Right hindlimb (tissue), 1 donor: ENCODE data around the gene STUM.
"Not testable (repeated sequence)": the region's sequence is repeated elsewhere in the genome, so short reads cannot be mapped to it uniquely, and the experiment has no call there.

ENCODE experiments used
- DNase-seq: peaks from one replicate; pipeline ENCODE4 v3.0.0-alpha.2; 2018

Gene STUM

DNA sequence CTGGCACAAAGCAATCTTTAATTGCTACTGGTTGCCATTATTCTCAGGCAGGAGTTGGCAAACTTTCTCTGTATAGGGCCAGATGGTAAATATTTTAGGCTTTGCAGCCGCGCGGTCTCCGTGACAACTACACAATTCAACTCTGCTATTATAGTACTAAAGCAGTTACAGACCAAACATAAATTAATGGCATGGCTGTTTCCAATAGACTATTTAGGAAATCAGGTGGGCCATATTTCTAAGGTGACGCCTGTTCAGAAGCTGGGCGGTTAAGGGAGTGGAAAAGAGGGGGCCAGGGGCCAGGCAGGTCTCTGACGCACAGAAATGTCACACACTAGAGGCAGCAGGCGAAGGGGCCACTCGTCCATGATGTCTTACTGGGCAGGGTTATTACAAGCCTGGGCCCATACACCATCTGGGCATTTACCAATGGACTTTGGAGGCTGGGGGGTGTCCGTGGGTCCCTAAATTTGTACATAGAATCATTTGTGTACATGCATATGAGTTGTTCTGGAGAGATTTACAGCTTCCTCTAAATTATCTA lies 80.1 kb downstream of the STUM start:
- DNase-seq = peak; percentile 41

DNA sequence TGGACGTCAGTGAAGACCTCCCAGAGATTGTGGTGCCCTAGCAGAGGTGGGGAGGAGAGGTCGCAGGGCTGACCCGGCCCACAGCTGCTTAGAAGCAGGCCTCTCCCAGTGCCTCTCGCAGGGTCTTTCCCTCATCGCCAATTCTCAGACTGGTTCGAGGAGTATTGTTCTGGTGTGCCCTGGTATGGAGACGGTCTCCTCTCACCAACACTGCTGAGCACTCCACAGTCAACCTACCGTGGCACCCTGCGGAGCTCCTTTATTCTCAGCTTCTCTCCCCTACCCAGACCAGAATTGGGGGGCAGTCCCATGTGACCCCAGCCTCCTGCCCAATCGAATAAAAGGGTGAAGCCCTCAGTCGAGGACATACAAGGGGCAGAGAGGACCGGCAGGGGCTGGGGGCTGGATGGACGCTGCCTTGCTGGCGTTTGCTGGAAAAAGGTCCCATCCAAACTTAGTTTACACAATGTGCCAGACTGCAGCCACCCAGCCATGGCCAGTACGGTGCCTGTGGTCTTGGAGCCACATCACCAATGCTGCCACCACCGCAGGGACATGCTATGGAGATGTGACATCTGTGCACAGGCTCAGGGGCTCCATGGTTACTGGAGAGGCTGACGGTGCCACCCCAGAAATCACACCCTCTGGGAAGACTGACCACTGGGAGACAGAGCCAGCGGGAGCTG lies 80.8 kb downstream of the STUM start:
- DNase-seq = peak; percentile 13

DNA sequence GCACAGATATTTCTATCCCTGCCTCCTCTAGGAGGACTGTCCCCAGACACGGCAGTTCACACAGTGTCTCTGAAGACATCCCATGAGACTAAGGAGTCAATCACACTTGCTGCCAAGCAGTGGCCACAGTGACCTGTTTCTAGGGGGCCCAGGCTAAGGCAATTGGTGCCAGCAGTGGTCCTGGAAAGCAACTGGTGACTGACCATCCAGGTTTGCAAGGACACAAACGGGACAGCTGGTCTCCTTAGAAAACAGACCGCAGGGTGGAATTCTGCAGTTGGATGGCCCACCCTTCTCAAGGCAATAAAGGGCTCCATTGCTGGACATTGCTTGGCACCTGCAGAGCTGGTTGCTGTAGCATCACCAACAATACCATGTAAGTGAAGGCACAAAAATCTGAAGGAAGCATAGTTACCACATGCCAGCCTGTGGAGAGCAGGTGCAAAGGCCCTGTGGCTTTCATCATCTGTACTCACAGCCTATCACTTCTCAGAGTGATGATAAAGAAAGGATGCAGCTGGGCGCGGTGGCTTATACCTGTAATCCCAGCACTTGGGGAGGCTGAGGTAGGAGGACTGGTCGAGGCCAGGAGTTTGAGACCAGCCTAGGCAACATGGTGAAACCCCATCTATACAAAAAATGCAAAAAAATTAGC lies 81.5 kb downstream of the STUM start:
- DNase-seq = peak; percentile 14

DNA sequence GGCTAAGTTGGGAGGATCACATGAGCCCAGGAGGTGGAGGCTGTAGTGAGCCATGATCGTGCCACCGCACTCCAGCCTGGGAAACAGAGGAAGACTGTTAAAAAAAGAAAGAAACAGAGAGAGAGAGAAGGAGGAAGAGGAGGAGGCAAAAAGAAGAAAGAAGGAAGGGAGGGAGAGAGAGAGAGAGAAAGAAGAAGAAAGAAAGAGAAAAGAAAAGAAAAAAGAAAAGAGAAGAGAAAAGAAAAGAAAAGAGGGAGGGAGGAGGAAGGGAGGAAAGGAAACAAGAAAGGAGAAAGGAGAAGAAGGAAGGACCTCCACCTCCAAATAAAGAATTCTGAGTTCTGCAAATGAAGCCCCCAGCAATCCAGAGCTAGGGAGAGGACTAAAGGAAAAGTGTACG lies 82.0 kb downstream of the STUM start:
- no peak for DNase-seq

DNA sequence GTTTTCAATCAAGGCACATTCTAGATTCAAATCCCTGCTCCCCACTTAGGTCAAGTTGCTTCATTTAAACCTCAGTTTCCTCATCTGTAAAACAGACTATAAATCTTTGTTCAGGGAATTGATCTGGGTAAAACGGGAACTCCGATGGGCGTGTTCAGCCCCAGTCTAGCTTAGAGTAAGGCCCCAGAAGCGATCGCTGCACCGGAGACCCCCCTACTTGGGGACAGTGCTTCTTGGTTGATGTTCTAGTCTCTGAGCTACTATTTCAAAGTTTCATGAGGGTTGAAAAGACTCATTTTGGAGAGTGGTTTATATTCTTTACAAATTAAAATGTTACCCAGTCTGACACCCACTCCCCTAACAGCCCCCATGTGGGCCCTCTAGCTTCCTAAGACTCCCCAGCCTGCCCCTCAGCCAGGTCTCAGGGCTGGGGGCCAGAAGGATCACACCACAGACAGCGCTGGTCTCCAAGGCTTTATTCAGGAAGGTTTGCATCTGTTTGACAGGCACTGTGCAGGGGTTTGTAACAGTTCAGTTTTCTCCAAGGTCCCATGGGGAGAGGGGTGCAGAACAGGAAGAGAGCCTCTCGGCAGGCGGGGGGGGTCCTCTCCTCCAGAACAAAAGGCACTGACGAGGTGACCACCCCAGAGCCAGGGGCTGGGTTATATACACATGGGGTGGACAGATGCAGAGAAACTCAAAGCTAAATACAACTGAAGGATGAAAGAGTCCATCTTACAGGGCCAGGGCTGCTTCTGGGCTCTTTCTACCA lies 82.9 kb downstream of the STUM start:
- peak; percentile 19 for DNase-seq

DNA sequence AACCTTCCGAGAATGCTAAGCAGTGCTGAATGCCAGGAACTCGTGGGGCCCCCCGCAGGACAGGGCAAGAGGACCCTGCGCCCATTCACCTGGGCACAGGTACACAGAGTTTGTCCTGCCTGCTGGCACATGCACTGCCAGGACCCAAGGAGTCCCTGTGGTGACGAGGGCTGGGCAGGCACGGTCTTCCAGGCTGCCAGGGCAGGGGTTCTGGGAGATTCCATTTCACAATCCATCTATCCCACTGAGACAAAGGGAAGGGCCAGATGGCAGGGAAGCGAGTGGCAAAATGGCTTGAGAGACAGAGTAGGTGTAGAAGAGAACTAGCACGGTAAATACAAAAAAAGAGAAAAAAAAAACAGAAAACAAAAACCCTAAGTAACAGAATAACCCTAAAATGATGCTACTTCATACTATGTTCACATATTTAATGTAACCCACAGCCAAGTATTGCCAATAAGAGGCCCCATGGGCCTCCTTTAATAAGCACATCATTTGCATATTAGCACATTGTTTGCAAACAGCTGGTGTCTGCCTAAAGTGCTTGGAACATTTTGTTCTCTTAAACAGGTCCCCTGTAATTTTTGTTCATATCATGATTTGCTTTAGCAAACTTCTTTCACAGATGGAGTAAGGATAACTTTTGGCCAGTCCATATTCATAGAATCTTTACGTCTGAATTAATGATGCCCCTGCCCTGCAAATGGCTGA lies 83.8 kb downstream of the STUM start:
- DNase-seq = peak; percentile 11

DNA sequence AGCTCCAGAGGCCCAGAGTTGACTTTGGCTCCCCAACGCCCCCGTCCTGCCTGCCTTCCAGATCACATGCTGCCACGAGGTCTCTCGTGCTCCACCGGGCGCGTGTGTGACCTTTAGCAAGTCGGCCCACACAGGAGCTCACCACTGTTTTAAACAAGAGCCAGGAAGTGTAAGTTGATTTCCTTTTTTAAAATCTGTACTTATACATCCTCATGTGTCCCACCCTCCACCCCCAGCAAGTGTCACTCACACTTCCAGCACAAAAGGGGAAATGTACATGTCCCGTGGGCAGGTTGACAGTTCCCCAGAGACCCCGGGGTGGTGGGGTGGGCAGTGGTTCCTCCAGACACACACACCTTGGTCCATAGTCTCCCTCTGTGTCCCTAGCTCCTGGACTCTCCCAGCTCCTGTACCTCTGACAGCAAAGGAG lies 84.4 kb downstream of the STUM start:
- DNase-seq = peak; percentile 15

DNA sequence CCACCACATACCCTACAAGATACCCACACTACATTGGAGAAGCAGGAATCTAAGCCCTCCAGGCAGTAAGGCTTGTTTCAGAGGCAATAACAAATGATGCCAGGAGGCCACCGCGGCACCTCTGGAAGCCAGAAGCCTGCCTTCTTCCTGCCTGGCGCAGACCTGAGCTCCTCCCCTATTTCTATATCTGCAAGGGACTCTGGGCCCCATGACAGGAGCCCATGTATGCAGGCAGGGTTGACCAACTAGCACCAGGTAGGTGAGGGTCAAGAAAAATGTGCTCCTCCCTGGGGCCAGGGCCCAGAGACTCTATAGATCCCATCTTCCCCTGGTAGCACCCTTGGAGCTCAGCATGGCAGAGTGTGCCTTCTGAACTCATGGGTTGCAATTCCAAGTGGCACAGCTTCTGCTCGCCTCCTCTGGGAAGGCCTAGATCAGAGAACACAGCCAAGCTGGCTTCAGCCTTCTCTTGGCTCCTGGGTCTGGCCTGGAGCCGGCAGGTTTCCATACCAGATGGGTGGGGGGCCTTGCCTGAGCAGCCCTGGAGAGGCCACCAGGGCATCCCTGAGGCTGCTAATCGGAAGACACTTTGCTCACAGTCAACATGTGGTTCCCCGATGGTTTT lies 85.1 kb downstream of the STUM start:
- DNase-seq = peak; percentile 11

DNA sequence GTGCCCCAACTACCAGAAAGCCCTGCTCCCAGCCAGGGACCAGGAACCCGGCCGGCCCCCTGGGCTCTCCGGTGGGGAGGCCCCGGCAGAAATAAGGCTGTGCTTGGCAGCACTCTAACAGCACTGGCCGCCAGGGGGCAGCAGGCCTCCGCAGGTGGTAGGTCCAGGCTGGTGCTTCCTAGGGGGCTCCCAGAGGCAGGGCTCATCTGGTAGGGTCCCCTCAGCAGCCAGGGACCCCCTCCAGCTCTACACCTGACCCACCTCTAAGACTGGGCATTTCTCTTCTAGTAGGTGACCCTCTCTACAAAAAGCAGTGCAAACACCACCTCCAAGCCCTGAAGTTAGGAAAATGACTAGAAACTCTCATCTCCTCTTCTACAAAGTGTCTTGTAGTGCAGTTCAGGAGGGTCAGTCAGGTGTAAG lies 85.6 kb downstream of the STUM start:
- DNase-seq = peak; percentile 85

DNA sequence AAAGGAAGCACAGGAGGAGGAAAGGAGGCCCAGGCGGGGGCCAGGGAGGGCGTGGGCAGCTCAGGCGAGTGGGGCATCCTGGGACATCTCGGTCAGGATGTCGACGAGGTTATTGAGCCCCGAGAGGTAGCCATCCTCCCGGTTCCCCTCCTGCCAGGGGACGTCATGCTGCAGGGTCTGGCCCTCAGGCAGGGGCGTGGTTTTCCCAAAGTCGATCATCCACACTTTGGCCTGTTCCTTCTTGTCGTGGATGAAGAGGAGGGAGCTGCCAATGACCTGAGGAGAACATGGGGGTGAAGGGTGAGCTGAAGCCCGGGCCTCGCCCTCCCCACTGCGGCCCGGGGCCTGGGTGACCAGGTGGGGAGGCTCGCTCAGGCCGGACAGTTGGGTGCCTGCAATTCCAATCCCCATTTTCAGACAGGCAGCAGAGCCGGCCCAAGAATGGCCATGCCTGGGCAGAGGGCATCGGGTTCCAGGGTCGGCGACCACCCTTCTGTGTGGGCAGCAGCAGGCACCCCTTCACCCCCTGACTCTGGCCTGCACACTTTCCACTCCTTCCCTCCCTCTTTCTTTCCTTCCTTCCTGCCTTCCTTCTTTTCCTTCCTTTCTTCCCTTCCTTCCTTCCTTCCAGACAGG lies 86.2 kb downstream of the STUM start:
- peak; percentile 15 for DNase-seq

DNA sequence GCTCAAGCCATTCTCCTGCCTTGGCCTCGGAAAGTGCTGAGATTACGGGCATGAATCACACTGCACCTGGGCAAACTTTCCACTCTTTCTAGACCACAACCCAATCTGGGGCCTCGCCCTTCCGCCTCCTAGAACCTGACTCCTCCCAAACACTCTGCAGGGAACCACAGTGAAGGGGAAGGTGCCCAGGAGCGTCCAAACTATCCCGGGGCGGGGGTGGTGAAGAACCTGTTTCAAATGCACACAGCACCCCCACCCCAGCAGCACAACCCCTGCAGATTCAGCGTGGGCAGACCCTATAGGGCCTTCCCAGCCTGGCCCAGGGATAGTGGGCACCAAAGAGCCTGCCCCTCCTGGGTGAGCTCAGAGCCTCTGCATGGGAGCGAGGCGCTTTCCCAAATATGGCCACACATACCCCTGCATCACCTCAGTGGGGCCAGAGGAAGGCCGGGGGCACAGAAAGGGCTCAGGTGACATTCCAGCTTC lies 86.9 kb downstream of the STUM start:
- DNase-seq = peak; percentile 17

DNA sequence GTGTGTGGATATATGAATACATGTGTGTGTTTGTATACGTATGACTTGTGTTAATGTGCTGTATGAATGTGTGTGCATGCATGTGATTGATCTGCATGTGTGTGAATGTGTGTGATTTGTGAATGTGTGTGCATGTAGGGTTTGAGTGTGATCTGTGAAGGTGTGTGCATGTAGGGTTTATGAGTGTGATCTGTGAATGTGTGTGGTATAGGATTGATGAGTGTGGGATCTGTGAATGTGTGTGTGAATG lies 88.2 kb downstream of the STUM start:
- no peak for DNase-seq

DNA sequence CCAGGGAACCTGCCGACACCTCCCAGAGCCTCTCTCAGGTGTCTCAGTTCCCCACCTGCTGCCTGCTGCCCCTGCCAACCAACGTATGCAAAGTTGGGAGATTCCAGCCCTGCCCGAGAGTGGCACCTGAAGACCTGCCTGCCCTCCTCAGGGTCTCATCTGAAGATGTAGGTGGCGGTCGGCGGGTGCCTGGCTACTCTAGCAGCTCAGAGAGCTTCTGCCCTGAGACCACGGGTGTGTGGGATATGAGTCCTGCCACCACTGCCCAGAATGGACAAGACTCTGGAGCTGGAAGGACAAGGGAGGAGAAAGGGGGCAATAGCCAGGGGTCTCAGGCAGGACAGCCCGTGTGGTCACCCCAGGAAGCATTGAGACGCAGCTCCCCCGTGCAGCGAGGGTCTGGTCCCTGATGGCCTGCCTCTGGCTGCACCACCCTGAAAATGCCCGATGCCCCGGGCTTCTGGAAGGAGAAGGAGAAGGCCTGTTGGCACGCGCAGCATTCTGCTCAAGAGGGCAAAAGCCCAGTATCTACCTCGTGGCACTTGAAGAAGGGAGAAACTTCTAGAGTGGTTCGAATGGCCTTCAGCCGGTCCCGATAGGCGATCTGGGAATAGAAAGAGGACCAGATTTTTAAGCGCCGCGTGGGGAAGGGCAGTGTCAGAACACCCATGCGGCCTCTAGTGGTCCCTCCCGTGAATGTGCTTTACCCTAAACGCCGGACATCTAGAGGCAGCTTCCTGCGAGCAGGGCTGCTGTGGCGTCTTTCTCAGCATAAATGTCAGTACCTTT lies 88.8 kb downstream of the STUM start:
- peak; percentile 56 for DNase-seq

DNA sequence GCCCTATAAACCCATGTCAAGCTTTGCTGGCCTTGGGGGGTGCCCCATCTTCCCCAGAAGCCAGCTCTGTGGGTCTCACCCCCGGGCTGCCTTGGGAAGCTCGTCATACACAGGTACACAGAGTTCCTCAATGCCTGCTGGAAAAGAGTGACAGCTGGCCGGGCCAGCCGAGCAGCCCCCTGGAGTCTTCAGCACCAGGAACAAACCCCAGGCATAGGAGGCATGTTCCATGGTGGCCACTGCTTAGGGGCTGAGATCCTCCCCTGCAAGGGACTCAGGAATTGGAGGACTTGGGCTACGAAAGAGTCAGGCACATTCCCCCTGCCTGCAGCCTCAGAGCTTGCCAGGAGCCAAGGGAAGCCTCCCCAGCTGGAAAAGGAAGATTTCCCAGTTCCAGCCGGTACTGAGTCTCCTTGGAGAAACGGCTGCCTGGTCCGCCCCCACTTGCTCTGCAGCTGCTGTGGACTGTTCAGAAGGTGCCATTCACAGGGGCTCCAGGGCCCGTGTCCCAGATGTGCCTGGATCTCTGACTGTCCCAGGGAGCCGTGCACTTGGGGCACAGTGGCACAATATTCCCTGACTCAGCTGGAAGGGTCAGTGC lies 89.5 kb downstream of the STUM start:
- DNase-seq = peak; percentile 61

DNA sequence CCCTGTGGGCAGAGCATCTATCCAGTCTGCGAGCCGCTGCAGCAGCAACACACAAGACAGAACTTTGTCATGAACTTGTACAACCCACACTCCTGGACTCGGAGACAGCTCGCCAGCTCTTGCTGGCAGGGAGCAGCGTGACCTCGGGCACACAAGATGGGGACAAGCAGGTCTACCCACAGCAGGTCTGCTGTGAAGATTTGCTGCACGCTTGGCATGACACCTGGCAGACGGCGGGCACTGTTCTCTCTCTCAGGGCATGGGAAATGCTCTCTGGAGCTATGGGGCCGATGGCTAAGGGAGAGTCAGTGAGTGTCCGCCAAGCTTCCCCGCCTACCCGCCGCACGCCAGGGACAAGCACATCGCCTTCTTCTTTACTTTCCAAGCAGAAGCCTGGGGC lies 90.0 kb downstream of the STUM start:
- DNase-seq = peak; percentile 16

DNA sequence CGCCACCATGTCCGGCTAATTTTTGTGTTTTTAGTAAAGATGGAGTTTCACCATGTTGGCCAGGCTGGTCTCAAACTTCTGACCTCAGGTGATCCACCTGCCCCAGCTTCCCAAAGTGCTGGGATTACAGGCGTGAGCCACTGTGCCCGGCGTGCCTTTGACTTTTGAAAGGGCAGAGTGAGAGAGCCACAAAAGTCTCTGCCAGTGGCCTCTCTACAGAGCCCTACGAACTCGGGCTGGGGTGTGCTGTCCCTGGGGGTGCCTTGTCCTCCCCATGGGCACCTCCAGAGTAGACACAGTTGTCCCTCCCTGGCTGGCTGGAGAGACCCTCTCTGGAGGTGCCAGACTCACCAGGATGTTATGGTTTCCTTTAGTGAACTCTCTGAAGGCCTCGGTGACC lies 90.6 kb downstream of the STUM start:
- DNase-seq = not testable (repeated sequence)

DNA sequence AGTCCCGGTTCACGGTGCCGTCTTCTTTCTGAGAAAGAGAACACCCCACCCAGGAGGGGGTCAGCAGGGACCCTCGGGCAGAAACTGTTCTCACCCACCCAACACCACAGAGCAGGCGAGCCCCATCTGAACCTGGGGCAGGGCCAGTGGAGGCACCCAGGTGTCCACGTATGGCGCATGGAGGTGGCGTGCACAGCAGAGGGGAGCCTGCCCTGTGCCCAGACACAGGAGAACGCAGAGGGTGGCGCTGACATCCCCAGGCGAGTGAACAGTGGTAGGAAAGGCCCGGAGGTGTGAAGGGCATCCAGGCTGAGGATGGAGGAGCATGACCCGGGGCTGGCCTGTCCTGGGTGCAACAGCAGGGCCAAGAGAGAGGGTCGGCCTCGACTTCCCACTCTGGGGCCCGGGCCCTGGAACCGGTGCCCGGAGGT lies 91.1 kb downstream of the STUM start:
- no peak for DNase-seq

DNA sequence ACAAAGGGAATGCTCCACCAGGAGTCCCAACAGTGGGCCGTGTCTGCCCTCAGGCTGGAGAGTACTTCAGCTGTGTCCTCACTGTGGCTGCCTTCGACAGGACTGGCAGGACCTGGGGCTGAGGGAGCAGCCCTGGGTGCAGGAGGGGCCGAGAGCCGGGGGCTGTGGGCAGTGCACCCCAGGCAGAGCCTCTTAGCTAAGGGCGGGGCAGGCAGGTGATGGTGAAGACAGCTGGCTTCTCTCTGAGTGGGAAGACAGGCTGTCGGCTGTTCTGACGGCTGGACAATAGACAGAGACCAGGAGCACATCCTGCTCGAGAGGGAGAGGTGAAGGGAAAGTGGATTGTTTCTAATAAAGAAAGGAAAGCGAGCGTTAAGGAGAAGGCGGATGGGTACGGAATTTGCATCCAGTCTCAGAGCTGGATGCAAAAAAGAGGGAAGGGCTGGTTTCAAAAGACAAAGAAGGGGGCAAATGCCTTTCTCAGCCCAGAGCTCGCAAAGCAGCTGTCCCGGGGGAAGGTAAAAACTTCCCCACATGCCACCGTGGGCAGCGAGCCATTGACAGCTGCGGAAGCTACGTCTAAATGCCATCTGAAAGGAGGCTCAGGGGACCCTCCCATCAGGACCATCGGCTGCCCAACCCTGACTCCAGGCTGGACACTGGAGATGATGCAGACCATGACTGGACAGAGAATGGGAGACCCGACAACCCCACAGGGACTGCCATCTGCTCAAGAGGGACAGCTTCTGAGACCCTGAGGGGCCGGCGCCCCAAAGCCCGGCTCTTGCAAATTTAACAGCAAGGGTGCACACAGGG lies 92.0 kb downstream of the STUM start:
- DNase-seq = no peak

DNA sequence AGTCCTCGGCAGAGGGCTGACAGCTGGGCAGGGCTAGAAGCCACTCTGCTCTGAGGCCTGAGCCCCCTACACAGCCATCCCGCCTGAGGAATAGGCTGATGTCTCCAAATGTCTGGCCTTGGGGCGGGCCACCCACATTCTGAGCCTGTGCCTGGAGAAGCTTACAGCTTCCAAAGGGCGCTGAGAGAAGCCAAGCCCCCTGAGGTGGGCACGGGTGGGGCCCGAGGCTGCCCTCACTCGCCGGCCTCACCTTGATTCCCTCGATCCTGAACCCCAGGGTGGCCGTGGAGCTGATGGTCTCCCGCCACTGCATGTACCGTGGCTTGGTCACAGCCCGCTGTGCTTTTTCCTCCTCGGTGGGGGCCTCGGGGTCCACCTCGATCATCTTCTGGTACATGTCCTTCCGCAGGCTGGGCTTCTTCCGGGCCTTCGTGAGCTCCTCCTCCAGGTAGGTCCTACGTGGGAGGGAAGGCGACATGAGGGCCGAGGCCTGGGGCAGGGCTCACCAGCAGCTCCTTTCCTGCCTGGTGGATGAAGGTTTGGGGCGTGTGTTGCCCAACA lies 93.2 kb downstream of the STUM start:
- DNase-seq = no peak

DNA sequence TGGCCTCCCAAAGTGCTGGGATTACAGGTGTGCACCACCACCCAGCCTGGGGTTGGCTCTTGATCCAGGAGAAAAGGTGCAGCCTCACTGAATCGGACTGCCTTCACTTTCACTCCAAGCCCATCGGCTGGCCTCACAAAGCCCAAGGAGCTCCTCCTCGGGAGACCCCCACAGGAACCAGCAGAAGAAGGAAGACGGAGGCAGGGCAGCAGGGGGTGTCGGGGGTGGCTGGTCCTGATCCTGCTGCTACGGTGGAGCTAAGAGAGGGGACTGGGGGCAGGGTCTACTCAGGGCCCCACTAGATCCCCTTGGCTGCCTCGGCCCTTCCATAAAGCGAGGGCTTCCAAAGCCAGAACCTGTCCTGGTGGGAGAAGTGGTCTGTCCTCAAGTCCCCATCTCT lies 93.9 kb downstream of the STUM start:
- DNase-seq = no peak
